Skeletal muscle tissue (tissue), 4 donors: Measurements from ENCODE around the gene SAP30BP. TPM values are rescaled to one million over a fixed set of nuclear protein-coding genes. Genes with fewer than 3 reads are reported as not detected.

Experiments used
- H3K27ac ChIP-seq: one replicate; pipeline ENCODE4 v1.7.0; 2013; ENCODE audit warnings: mild to moderate bottlenecking, low read depth, low read length, inconsistent platforms
- H3K27me3 ChIP-seq, 3 donors: one replicate each; pipeline ENCODE4 v1.7.0; 2013; ENCODE audit warnings: low read length in 3 of 3; ENCODE audit not compliant: control insufficient read depth in 3 of 3, insufficient read depth in 3 of 3
- H3K36me3 ChIP-seq, 3 donors: one replicate each; pipeline ENCODE4 v1.7.0; 2013; ENCODE audit warnings: low read length in 3 of 3; ENCODE audit not compliant: control insufficient read depth in 3 of 3, insufficient read depth in 3 of 3
- H3K4me1 ChIP-seq, 3 donors: one replicate each; pipeline ENCODE4 v1.7.0; 2013; ENCODE audit warnings: low read length in 3 of 3, mild to moderate bottlenecking in 3 of 3; ENCODE audit not compliant: control insufficient read depth in 3 of 3, insufficient read depth in 3 of 3
- H3K4me3 ChIP-seq, 3 donors: one replicate each; pipeline ENCODE4 v1.7.0; 2013; ENCODE audit warnings: low read length in 3 of 3
- H3K9ac ChIP-seq, 3 donors: one replicate each; pipeline ENCODE4 v1.7.0; 2013; ENCODE audit warnings: low read length in 3 of 3, mild to moderate bottlenecking in 3 of 3, moderate library complexity in 2 of 3, low read depth in 1 of 3
- H3K9me3 ChIP-seq, 3 donors: one replicate each; pipeline ENCODE4 v1.7.0; 2013; ENCODE audit warnings: low read length in 3 of 3; ENCODE audit not compliant: control insufficient read depth in 3 of 3
- total RNA-seq: library from RNA; depleted of rRNA; stranded (reverse); fragments of >200 nt; gene quantifications from one replicate; pipeline ENCODE4 v1.2.3, GENCODE V29; 2014
- donor health status: Osteomylitis.

SAP30BP gene
- total RNA-seq, 1 donor from 2014 or later = 36.5 TPM

DNA sequence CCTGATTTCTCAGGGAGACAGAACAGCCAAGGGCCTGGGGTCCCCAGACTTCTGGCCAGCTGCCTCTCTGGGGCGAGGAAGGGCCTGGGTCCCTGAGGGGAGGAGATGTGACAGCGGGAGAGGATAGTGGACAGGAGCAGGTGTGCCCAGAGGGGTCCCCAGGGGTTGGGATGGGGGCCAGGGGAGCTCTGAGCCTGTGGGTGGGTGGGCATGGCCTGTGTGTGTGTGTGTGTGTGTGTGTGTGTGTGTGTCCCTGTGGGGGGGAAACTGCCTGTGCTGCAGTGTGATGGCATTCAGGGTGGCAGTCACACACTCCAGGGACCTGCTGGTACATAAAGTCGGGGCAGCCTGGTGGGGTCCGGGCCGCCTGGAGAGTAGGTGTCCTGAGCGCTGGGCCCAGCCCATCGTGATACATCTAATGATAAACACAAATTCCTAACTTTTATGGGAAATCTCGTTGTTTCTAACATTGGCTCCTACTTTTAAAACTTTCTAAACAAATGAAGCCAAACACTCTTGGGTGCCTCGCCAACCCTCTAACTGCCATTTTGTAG lies 55.5 kb downstream of the SAP30BP start:
- Histone ChIP-seq H3K9ac (no peak overlapping the region), H3K9me3 (no peaks in the 10 kb centered on the region), H3K36me3 (no peaks in the 10 kb centered on the region), H3K4me3 (peak overlapping the region in 1 of 3 donors; percentile 30), H3K27me3 (peaks cover 32 to 37% (median 33%) of the 10 kb centered on the region in 3 donors), H3K4me1 (peaks cover 0 to 9% (median 5%) of the 10 kb centered on the region in 3 donors), H3K27ac (no peak overlapping the region)

DNA sequence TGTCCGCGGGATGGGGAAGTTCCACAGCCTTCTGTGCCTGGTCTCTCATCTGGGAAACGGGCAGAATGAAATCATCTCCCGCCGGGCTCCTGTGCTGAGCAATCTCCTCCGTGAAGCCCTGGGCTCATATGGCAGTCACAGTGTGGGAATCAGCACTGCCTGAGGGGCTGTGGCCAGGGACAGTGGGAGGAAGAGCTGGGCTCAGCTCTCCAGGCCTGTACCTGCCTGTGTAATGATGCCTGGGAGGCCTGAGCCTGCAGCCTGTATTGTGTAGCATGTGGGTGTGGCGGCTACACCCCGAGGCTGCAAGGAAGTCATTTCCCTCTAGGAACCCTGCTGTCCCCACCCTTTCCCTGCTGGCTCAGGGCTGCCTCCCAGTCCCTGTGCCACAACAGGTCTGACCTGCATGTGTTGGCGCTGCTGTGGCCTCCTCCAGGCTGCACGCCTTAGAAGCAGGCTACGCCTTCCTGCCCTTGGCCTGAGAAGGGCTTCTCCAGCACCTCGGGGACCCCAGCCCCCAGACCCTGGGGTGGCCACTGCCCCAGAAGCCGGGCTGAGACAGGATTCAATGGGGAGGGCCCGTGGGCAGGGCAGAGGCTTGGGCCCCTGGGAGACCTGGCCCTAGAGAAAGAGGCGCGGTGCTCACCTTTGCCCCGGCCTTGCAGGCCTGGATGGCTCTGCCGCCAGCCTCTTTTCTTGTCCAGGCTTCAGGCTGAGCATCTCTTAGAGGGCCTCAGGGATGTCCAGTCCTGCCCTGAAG lies 56.2 kb downstream of the SAP30BP start:
- Histone ChIP-seq H3K36me3 (no peaks in the 10 kb centered on the region), H3K9me3 (no peaks in the 10 kb centered on the region), H3K4me3 (no peak overlapping the region), H3K9ac (no peak overlapping the region), H3K27ac (no peak overlapping the region), H3K27me3 (peaks cover 32 to 37% (median 33%) of the 10 kb centered on the region in 3 donors), H3K4me1 (peaks cover 0 to 9% (median 5%) of the 10 kb centered on the region in 3 donors)

DNA sequence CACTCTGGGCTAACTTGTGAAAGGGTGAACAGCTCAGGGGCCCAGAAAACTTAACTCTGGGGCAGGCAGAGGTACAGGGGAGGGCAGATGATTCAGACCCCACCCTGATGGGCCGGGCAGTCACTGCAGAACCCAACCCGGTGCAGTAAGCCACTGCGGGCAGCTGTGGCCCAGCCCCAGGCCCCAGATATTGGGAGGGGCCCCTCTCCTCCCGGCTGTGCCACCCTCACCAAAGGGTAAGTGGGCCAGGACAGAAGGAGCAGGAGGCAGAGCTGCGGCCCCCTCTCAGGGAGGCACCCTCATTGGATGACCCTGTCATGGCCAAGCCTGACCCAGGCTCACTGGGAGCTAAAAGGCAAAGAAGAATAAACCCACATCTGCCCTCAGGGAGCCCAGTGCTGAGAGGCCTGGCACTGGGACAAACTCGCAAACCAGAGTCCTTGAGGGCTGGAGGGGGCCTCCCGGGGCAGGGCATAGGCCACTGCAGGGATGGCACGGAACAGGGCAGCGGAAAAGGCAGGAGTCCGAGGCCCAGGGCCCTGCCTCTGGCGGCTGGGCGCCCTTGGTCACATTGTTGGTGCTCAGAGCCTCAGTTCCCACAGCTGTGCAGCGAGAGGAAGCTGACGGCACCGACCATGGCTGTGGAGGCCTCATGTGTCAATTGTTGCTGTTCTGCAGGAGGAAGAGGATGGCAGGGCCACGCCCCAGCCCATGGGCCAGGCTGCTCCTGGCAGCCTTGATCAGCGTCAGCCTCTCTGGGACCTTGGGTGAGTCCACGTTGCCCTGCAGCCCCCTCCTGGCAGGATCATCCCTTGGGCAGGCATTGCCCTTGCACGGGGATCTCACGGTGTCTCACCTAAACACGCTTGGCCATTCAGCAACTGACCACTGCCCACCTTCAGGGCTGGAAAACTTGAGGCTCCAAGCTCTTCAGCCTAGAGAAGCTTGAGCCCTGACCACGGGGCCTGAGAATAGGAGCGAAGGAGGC lies 57.2 kb downstream of the SAP30BP start:
- Histone ChIP-seq H3K27ac (no peak overlapping the region), H3K36me3 (no peaks in the 10 kb centered on the region), H3K4me3 (no peak overlapping the region), H3K27me3 (peaks cover 30 to 33% (median 32%) of the 10 kb centered on the region in 3 donors), H3K9me3 (no peaks in the 10 kb centered on the region), H3K4me1 (peaks cover 0 to 9% (median 5%) of the 10 kb centered on the region in 3 donors), H3K9ac (no peak overlapping the region)

DNA sequence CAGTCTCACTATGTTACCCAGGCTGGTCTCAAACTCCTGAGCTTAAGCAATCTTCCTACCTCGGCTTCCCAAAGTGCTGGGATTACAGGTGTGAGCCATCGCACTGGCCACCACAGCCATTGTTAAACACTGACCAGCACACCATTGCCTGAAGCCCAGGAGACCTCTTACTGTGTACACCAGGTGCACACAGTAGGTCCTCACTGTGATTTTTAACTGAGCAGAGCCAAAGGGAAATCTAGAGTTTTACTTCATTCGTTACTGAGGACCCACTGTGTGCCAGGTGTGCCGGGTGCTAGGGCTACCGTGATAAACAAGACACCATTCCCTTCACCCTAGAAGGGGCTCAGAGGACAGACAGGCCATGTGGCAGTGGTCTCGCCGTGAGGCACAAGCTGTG lies 58.4 kb downstream of the SAP30BP start:
- H3K27ac ChIP-seq = no peak overlapping the region
- H3K9me3 ChIP-seq = no peaks in the 10 kb centered on the region
- peaks cover 0 to 8% (median 5%) of the 10 kb centered on the region in 3 donors for H3K4me1 ChIP-seq
- no peaks in the 10 kb centered on the region for H3K36me3 ChIP-seq
- no peak overlapping the region for H3K9ac ChIP-seq
- H3K4me3 ChIP-seq = no peak overlapping the region
- peaks cover 18 to 23% (median 22%) of the 10 kb centered on the region in 3 donors for H3K27me3 ChIP-seq

DNA sequence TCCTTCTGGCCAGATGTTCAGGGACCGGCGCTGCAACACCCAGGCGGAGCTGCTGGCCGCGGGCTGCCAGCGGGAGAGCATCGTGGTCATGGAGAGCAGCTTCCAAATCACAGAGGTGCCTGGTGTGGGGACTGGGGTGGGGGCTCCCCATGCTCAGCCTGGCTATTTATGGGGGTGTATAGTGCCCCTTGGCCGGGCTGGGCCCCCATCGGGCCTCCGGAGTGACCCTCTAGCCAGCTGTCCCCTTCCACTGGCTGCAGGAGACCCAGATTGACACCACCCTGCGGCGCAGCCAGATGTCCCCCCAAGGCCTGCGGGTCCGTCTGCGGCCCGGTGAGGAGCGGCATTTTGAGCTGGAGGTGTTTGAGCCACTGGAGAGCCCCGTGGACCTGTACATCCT lies 60.3 kb downstream of the SAP30BP start:
- peaks cover 0 to 3% (median 0%) of the 10 kb centered on the region in 3 donors for H3K4me1 ChIP-seq
- no peaks in the 10 kb centered on the region for H3K36me3 ChIP-seq
- no peak overlapping the region for H3K4me3 ChIP-seq

DNA sequence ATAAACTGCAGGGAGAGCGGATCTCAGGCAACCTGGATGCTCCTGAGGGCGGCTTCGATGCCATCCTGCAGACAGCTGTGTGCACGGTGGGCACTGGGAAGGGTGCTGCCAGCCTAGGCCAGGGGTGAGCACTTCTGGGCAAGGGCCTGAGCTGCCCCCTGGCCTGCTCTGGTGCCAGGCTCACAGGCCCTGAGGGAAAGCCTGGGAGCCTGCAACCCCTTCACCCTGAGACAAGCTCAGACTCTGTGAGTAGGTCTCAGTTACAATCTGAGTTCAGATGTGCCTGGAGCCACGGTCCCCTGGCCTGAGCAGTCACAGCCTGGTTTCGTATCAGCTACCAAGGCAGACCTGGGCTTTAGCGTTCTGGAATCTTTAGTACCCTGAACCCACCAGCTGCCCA lies 62.2 kb downstream of the SAP30BP start:
- Histone ChIP-seq H3K36me3 (no peaks in the 10 kb centered on the region), H3K4me3 (no peak overlapping the region), H3K27ac (no peak overlapping the region), H3K9me3 (no peaks in the 10 kb centered on the region), H3K4me1 (no peaks in the 10 kb centered on the region), H3K27me3 (peaks cover 0 to 2% (median 0%) of the 10 kb centered on the region in 3 donors), H3K9ac (no peak overlapping the region)

More for the DNA sequence above, 60.3 kb downstream of the SAP30BP start:
- no peak overlapping the region for H3K9ac ChIP-seq
- no peaks in the 10 kb centered on the region for H3K9me3 ChIP-seq
- peaks cover under 1 to 7% (median 7%) of the 10 kb centered on the region in 3 donors for H3K27me3 ChIP-seq
- no peak overlapping the region for H3K27ac ChIP-seq

DNA sequence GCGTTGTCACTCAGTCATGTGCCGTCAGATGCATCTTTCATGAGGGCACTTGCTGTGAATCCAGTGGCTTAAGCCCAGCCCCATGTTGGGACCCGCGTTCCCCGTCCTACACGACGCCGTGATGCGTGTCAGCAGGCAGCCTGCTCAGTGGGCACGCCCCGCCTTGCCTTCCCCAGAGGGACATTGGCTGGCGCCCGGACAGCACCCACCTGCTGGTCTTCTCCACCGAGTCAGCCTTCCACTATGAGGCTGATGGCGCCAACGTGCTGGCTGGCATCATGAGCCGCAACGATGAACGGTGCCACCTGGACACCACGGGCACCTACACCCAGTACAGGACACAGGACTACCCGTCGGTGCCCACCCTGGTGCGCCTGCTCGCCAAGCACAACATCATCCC lies 62.9 kb downstream of the SAP30BP start:
- Histone ChIP-seq H3K9ac (no peak overlapping the region), H3K27ac (no peak overlapping the region), H3K27me3 (peaks cover 0 to 2% (median 0%) of the 10 kb centered on the region in 3 donors), H3K9me3 (no peaks in the 10 kb centered on the region), H3K36me3 (no peaks in the 10 kb centered on the region), H3K4me3 (no peak overlapping the region), H3K4me1 (no peaks in the 10 kb centered on the region)

DNA sequence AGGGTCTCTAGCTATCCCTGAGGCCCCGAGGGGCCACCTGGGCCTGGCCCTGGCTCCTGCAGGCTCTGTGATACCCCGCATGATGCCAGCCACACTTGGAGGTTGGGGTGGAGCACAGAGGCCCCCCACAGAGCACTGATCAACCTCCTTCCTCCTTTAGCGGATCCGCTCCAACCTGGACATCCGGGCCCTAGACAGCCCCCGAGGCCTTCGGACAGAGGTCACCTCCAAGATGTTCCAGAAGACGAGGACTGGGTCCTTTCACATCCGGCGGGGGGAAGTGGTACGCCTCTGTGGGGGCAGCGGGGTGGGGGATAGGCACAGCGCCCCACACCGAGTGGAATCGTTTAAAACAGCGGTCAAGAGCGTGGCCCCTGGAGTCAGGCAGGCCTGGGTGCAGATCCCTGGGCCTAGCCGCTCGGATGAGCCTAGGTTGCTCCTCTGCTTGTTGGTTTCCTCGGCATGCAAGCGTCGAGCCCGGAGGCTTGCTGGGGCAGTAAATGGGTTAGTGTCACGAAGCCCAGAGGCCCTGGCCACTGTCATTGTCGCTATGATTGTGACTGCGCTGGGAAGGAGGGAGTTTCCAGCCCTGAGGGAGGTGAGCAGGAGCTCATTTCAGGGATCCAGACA lies 64.1 kb downstream of the SAP30BP start:
- H3K4me3 ChIP-seq = no peak overlapping the region
- no peak overlapping the region for H3K9ac ChIP-seq
- H3K4me1 ChIP-seq = no peaks in the 10 kb centered on the region
- H3K9me3 ChIP-seq = no peaks in the 10 kb centered on the region
- no peak overlapping the region for H3K27ac ChIP-seq
- H3K36me3 ChIP-seq = no peaks in the 10 kb centered on the region
- H3K27me3 ChIP-seq = no peaks in the 10 kb centered on the region

DNA sequence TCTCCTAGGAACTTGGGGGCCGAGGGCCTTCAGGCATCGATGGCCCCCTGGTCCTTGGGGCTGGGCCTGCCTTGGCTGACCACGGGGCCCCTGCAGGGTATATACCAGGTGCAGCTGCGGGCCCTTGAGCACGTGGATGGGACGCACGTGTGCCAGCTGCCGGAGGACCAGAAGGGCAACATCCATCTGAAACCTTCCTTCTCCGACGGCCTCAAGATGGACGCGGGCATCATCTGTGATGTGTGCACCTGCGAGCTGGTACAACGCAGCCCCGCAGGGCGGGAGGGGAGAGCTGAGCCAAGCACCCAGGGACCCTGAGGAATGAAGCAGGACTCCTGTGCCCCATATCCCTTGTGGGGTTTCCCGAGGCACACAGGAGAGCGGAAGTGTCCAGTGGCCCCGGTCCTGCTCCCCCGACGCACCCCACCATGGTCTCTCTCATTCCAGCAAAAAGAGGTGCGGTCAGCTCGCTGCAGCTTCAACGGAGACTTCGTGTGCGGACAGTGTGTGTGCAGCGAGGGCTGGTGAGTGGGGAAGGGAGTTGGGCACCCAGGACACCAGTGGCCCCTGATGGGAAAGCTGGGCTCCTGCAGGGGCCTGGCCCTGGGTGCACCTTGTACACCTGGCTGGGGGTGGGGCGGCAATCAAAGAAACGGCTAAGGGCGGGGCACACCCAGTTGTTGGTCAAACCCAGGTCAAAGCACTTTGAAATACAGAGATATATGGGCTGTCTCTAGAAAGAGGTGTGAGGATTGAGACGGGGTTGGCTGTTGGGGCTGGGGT lies 64.8 kb downstream of the SAP30BP start:
- Histone ChIP-seq H3K27ac (no peak overlapping the region), H3K36me3 (no peaks in the 10 kb centered on the region), H3K9ac (no peak overlapping the region), H3K27me3 (no peaks in the 10 kb centered on the region), H3K4me3 (no peak overlapping the region), H3K4me1 (no peaks in the 10 kb centered on the region), H3K9me3 (no peaks in the 10 kb centered on the region)
